HepG2 (cell line): ENCODE results near the gene SPNS1. TPM values are rescaled to one million over a fixed set of nuclear protein-coding genes. Genes with fewer than 3 reads are reported as not detected.

Experiments
- AKAP8 ChIP-seq: sonication (generic); formaldehyde crosslinking; IDR thresholded peaks from 2 replicates; pipeline ENCODE4 v1.5.1; 2020; ENCODE audit warnings: mild to moderate bottlenecking, missing genetic modification reagents
- FOXK1 ChIP-seq: sonication (generic); formaldehyde crosslinking; IDR thresholded peaks from 2 replicates; pipeline ENCODE4 v1.4.0; 2020; ENCODE audit warnings: low read depth, missing genetic modification reagents, borderline replicate concordance
- GABPA ChIP-seq, 2 experiments: IDR thresholded peaks; 2 replicates each; pipeline ENCODE4 v1.6.1; 2011 to 2016; ENCODE audit warnings: low read depth in 2 of 2, low read length in 1 of 2, missing biosample characterization in 1 of 2, missing genetic modification characterization in 1 of 2
- HES4 ChIP-seq: sonication (generic); formaldehyde crosslinking; IDR thresholded peaks from 2 replicates; pipeline ENCODE4 v1.9.0; 2021; ENCODE audit warnings: mild to moderate bottlenecking, missing genetic modification reagents, borderline replicate concordance
- IRF2 ChIP-seq: IDR thresholded peaks from 2 replicates; pipeline ENCODE4 v1.6.1; 2018; ENCODE audit warnings: missing genetic modification reagents, missing compliant biosample characterization
- MTF1 ChIP-seq: sonication (generic); formaldehyde crosslinking; IDR thresholded peaks from 2 replicates; pipeline ENCODE4 v1.5.0; 2020; ENCODE audit warnings: missing genetic modification reagents
- RXRA ChIP-seq: sonication (generic); formaldehyde crosslinking; IDR thresholded peaks from 2 replicates; pipeline ENCODE4 v1.5.1; 2020; ENCODE audit warnings: missing genetic modification reagents
- SALL2 ChIP-seq: sonication (generic); formaldehyde crosslinking; IDR thresholded peaks from 2 replicates; pipeline ENCODE4 v1.8.1; 2023; ENCODE audit warnings: mild to moderate bottlenecking, missing genetic modification reagents, inconsistent platforms
- SP4 ChIP-seq: sonication (generic); formaldehyde crosslinking; IDR thresholded peaks from 2 replicates; pipeline ENCODE4 v1.8.1; 2023; ENCODE audit warnings: mild to moderate bottlenecking, missing genetic modification reagents
- SRSF4 ChIP-seq: fragments of 200-400 bp; formaldehyde crosslinking; IDR thresholded peaks from one replicate; pipeline ENCODE4 v1.6.1; 2018; ENCODE audit warnings: mild to moderate bottlenecking, low read depth, low read length, moderate library complexity; ENCODE audit not compliant: poor library complexity, severe bottlenecking
- TARDBP ChIP-seq: sonication (generic); formaldehyde crosslinking; IDR thresholded peaks from 2 replicates; pipeline ENCODE4 v1.8.0; 2022; ENCODE audit warnings: mild to moderate bottlenecking, missing genetic modification reagents
- ZFP90 ChIP-seq: sonication (generic); formaldehyde crosslinking; IDR thresholded peaks from 2 replicates; pipeline ENCODE4 v1.8.0; 2022; ENCODE audit warnings: missing genetic modification reagents, mild to moderate bottlenecking, inconsistent platforms, borderline replicate concordance
- ZNF10 ChIP-seq: sonication (generic); formaldehyde crosslinking; IDR thresholded peaks from 2 replicates; pipeline ENCODE4 v1.4.0; 2020; ENCODE audit warnings: mild to moderate bottlenecking, low read depth, missing genetic modification reagents, borderline replicate concordance
- ZNF331 ChIP-seq: sonication (generic); formaldehyde crosslinking; IDR thresholded peaks from 2 replicates; pipeline ENCODE4 v1.4.0; 2020; ENCODE audit warnings: missing genetic modification reagents
- ZNF891 ChIP-seq: sonication (generic); formaldehyde crosslinking; IDR thresholded peaks from 2 replicates; pipeline ENCODE4 v1.5.0; 2020; ENCODE audit warnings: mild to moderate bottlenecking, missing genetic modification reagents
- polyA plus RNA-seq, 8 experiments: library from polyadenylated mRNA; depleted of rRNA in 3 of 8; stranded (reverse) in 7 of 8; unstranded in 1 of 8; fragments of >200 nt; fragmentation: Illumina TruSeq in 4 of 8; extraction: Trizol in 4 of 8; gene quantifications; 2 replicates each; pipeline versions ENCODE4 v1.2.1 to v1.2.3, GENCODE V29; 2011 to 2016; ENCODE audit warnings: low read depth in 4 of 8, missing spikeins in 1 of 8, mixed read lengths in 1 of 8; ENCODE audit not compliant: insufficient read depth in 1 of 8
- total RNA-seq, 5 experiments: library from RNA; depleted of rRNA; stranded (reverse); fragments of >200 nt; fragmentation: Illumina TruSeq; extraction: Trizol; gene quantifications; 2 replicates each; pipeline ENCODE4 v1.2.3, GENCODE V29; 2016; ENCODE audit warnings: low read depth in 1 of 5
- TF ChIP-seq, protein P1 (sequence below): sonication (generic); formaldehyde crosslinking; IDR thresholded peaks from 2 replicates; pipeline ENCODE4 v1.4.0; 2020; ENCODE audit warnings: missing genetic modification reagents
- TF ChIP-seq, protein P2 (sequence below): IDR thresholded peaks from 2 replicates; pipeline ENCODE4 v1.6.1; 2012; ENCODE audit warnings: low read depth, low read length, improper control_type of control experiment
- TF ChIP-seq, protein P3 (sequence below): IDR thresholded peaks from 2 replicates; pipeline ENCODE4 v1.6.1; 2016; ENCODE audit warnings: missing compliant biosample characterization, missing genetic modification reagents, borderline replicate concordance
- TF ChIP-seq, protein P4 (sequence below): sonication (generic); formaldehyde crosslinking; IDR thresholded peaks from 2 replicates; pipeline ENCODE4 v1.8.1; 2023; ENCODE audit warnings: missing genetic modification reagents, mild to moderate bottlenecking, borderline replicate concordance
- TF ChIP-seq, protein P5 (sequence below): sonication (generic); formaldehyde crosslinking; IDR thresholded peaks from 2 replicates; pipeline ENCODE4 v1.8.0; 2022; ENCODE audit warnings: missing genetic modification reagents, mild to moderate bottlenecking, borderline replicate concordance

Gene SPNS1
- total and polyA plus RNA-seq, 2 of the 13 experiments (the other 11 are each of a cell fraction or from before 2014, with no cell fraction given) = 25.6 to 38.8 TPM

DNA sequence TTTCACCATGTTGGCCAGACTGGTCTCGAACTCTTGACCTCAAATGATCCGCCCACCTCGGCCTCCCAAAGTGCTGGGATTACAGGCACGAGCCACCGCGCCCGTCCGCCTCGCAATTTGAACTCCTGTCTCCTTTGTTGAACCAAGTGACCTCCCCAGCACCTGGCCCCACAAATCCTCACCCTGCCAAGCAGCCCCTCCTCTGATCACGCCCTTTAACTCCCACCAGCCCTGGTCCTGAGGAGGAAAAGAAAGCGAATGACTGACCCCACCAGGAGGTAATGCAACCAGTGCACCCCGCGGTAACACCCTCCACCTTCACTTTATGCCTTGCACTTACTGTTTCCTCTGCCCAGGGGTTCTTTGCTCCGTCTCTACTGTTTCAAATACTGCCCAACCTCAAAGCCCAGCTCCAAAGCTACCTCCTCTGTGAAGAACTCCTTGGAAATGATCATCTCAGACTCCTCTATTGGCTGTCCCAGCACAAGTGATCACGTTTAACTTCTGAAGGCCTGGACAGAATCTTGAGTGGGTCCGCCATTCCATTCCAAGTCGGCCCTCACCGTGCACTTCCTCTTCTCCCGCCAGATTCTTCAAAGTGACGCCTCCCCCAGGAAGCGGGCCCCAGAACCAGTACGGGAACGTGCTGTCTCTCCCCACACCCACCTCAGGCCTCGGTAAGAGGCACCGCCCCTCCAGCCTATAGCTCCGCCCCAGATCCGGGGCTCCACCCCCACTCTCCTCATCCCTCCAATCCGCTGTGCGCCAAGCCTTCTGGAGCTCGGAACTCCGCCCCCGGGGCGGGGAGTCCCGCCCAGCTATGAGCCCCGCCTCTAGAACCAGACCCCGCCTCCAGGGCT, 38.4 kb upstream of the SPNS1 start (continued):
- peak; percentile 95 for TF ChIP-seq SP4 (CRISPR knock-in tag)
- TF ChIP-seq TARDBP (CRISPR knock-in tag) = 0 out of 2 replicates have a peak, but pooled peaks have one; percentile 21
- no peak for TF ChIP-seq ZNF10
- TF ChIP-seq, protein P1, sequence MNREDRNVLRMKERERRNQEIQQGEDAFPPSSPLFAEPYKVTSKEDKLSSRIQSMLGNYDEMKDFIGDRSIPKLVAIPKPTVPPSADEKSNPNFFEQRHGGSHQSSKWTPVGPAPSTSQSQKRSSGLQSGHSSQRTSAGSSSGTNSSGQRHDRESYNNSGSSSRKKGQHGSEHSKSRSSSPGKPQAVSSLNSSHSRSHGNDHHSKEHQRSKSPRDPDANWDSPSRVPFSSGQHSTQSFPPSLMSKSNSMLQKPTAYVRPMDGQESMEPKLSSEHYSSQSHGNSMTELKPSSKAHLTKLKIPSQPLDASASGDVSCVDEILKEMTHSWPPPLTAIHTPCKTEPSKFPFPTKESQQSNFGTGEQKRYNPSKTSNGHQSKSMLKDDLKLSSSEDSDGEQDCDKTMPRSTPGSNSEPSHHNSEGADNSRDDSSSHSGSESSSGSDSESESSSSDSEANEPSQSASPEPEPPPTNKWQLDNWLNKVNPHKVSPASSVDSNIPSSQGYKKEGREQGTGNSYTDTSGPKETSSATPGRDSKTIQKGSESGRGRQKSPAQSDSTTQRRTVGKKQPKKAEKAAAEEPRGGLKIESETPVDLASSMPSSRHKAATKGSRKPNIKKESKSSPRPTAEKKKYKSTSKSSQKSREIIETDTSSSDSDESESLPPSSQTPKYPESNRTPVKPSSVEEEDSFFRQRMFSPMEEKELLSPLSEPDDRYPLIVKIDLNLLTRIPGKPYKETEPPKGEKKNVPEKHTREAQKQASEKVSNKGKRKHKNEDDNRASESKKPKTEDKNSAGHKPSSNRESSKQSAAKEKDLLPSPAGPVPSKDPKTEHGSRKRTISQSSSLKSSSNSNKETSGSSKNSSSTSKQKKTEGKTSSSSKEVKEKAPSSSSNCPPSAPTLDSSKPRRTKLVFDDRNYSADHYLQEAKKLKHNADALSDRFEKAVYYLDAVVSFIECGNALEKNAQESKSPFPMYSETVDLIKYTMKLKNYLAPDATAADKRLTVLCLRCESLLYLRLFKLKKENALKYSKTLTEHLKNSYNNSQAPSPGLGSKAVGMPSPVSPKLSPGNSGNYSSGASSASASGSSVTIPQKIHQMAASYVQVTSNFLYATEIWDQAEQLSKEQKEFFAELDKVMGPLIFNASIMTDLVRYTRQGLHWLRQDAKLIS = no peak
- TF ChIP-seq, protein P2, sequence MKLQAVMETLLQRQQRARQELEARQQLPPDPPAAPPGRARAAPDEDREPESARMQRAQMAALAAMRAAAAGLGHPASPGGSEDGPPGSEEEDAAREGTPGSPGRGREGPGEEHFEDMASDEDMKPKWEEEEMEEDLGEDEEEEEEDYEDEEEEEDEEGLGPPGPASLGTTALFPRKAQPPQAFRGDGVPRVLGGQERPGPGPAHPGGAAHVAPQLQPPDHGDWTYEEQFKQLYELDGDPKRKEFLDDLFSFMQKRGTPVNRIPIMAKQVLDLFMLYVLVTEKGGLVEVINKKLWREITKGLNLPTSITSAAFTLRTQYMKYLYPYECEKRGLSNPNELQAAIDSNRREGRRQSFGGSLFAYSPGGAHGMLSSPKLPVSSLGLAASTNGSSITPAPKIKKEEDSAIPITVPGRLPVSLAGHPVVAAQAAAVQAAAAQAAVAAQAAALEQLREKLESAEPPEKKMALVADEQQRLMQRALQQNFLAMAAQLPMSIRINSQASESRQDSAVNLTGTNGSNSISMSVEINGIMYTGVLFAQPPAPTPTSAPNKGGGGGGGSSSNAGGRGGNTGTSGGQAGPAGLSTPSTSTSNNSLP = no peak
- peak; percentile 12; the same call in 1 of the 2 replicates for TF ChIP-seq FOXK1 (CRISPR knock-in tag)
- 0 out of 2 replicates have a peak, but pooled peaks have one; percentile 18 for TF ChIP-seq SALL2 (CRISPR knock-in tag)
- peak; percentile 10; the same call in 1 of the 2 replicates for TF ChIP-seq ZFP90 (CRISPR knock-in tag)
- no peak for TF ChIP-seq GABPA (IDR thresholded peaks at IDR 0.05; ENCODE audit: low read depth, low read length)
- peak; percentile 69 for TF ChIP-seq GABPA (CRISPR knock-in tag; IDR thresholded peaks at IDR 0.05; ENCODE audit: low read depth)
- no peak for TF ChIP-seq MTF1 (CRISPR knock-in tag)
- no peak; the same call in 1 of the 2 replicates for TF ChIP-seq HES4 (CRISPR knock-in tag)
- TF ChIP-seq ZNF891 (CRISPR knock-in tag) = 0 out of 2 replicates have a peak, but pooled peaks have one; percentile 20
- TF ChIP-seq AKAP8 (CRISPR knock-in tag) = peak; percentile 22; the same call in 1 of the 2 replicates
- TF ChIP-seq, protein P3, sequence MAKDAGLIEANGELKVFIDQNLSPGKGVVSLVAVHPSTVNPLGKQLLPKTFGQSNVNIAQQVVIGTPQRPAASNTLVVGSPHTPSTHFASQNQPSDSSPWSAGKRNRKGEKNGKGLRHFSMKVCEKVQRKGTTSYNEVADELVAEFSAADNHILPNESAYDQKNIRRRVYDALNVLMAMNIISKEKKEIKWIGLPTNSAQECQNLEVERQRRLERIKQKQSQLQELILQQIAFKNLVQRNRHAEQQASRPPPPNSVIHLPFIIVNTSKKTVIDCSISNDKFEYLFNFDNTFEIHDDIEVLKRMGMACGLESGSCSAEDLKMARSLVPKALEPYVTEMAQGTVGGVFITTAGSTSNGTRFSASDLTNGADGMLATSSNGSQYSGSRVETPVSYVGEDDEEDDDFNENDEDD (CRISPR knock-in tag) = peak; percentile 95
- TF ChIP-seq, protein P4, sequence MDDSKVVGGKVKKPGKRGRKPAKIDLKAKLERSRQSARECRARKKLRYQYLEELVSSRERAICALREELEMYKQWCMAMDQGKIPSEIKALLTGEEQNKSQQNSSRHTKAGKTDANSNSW = no peak
- no peak for TF ChIP-seq ZNF331
- TF ChIP-seq, protein P5, sequence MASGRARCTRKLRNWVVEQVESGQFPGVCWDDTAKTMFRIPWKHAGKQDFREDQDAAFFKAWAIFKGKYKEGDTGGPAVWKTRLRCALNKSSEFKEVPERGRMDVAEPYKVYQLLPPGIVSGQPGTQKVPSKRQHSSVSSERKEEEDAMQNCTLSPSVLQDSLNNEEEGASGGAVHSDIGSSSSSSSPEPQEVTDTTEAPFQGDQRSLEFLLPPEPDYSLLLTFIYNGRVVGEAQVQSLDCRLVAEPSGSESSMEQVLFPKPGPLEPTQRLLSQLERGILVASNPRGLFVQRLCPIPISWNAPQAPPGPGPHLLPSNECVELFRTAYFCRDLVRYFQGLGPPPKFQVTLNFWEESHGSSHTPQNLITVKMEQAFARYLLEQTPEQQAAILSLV (CRISPR knock-in tag) = peak; percentile 35; the same call in 1 of the 2 replicates
- TF ChIP-seq RXRA = no peak; the same call in 1 of the 2 replicates
- TF ChIP-seq SRSF4 = no peak
- TF ChIP-seq IRF2 (CRISPR knock-in tag) = peak; percentile 40; the same call in 1 of the 2 replicates
